Right atrium auricular region (tissue), 2 donors: ENCODE measurements around the gene CD4. TPM values are rescaled to one million over a fixed set of nuclear protein-coding genes. Genes with fewer than 3 reads are reported as not detected.

ENCODE experiments used
- DNase-seq: peaks from one replicate; pipeline ENCODE4 v3.0.0-alpha.2; 2019; ENCODE audit warnings: low spot score
- H3K27ac ChIP-seq, 2 donors: fragments of 200-600 bp; sonication (generic); 1 replicate in 1 of 2; 2 replicates in 1 of 2; pipeline ENCODE4 v1.5.1; 2016 to 2019
- H3K27me3 ChIP-seq, 2 donors: fragments of 200-600 bp; sonication (generic); one replicate each; pipeline versions ENCODE4 v1.5.1 to v1.6.0; 2017 to 2019
- H3K36me3 ChIP-seq: fragments of 200-600 bp; sonication (generic); one replicate; pipeline ENCODE4 v1.5.1; 2016
- H3K4me1 ChIP-seq, 2 donors: fragments of 200-600 bp; sonication (generic); one replicate each; pipeline versions ENCODE4 v1.5.1 to v1.6.0; 2017 to 2019
- H3K4me3 ChIP-seq, 2 donors: fragments of 200-600 bp; sonication (generic); 1 replicate in 1 of 2; 2 replicates in 1 of 2; pipeline ENCODE4 v1.5.1; 2017 to 2019; ENCODE audit warnings: mild to moderate bottlenecking in 1 of 2, moderate library complexity in 1 of 2
- H3K9me3 ChIP-seq, 2 donors: fragments of 200-600 bp; sonication (generic); one replicate each; pipeline ENCODE4 v1.5.1; 2019
- CTCF ChIP-seq, 2 donors: fragments of 200-600 bp; sonication (generic); IDR thresholded peaks; one replicate each; pipeline ENCODE4 v1.5.1; 2019; ENCODE audit warnings: antibody characterized with exemption in 2 of 2
- total RNA-seq, 2 donors: library from RNA; depleted of rRNA; stranded (reverse); fragments of >200 nt; gene quantifications; one replicate each; pipeline ENCODE4 v1.1.0, GENCODE V29; 2016

CD4 gene
- total RNA-seq, 2 donors from 2014 or later, result 3.2 to 7.3 TPM

- DNase-seq, result peak; percentile 96
- Histone ChIP-seq H3K9me3 (no peaks in the 10 kb centered on the region), H3K4me3 (peak overlapping the region; percentile 12 to 47), H3K4me1 (peaks cover 0 to 18% of the 10 kb centered on the region in 2 donors), H3K36me3 (no peaks in the 10 kb centered on the region), H3K27me3 (no peaks in the 10 kb centered on the region), H3K27ac (peak overlapping the region; percentile 54 to 69)
- TF ChIP-seq CTCF (IDR thresholded peaks at IDR 0.05), result peak; percentile 89 to 97
These were observed 10.5 kb upstream of the CD4 start for GRCh38 chr12:6778574-6779550.

- Histone ChIP-seq H3K4me1 (peaks cover 0 to 15% of the 10 kb centered on the region in 2 donors), H3K36me3 (no peaks in the 10 kb centered on the region), H3K27me3 (no peaks in the 10 kb centered on the region), H3K4me3 (no peak overlapping the region), H3K27ac (no peak overlapping the region), H3K9me3 (no peaks in the 10 kb centered on the region)
- no peak for DNase-seq
- no peak for TF ChIP-seq CTCF (IDR thresholded peaks at IDR 0.05)
These were observed 9.5 kb upstream of the CD4 start for GRCh38 chr12:6779708-6780432.

- Histone ChIP-seq H3K4me1 (peaks cover 0 to 15% of the 10 kb centered on the region in 2 donors), H3K27ac (no peak overlapping the region), H3K9me3 (no peaks in the 10 kb centered on the region), H3K27me3 (no peaks in the 10 kb centered on the region), H3K4me3 (no peak overlapping the region), H3K36me3 (no peaks in the 10 kb centered on the region)
- no peak for DNase-seq
- TF ChIP-seq CTCF (IDR thresholded peaks at IDR 0.05), result no peak
These were observed 8.8 kb upstream of the CD4 start for GRCh38 chr12:6780573-6780972.

- Histone ChIP-seq H3K27me3 (no peaks in the 10 kb centered on the region), H3K27ac (no peak overlapping the region), H3K36me3 (no peaks in the 10 kb centered on the region), H3K9me3 (no peaks in the 10 kb centered on the region), H3K4me3 (no peak overlapping the region), H3K4me1 (peaks cover 0 to 15% of the 10 kb centered on the region in 2 donors)
- DNase-seq, result no peak
- TF ChIP-seq CTCF (IDR thresholded peaks at IDR 0.05), result no peak
These were observed 7.2 kb upstream of the CD4 start for GRCh38 chr12:6782119-6782518.

GRCh38 chr12:6782850-6783566 lies 6.3 kb upstream of the CD4 start:
- no peaks in the 10 kb centered on the region for H3K27me3 ChIP-seq
- H3K4me3 ChIP-seq, result no peak overlapping the region
- no peak overlapping the region for H3K27ac ChIP-seq
- H3K4me1 ChIP-seq, result peaks cover 0 to 11% of the 10 kb centered on the region in 2 donors
- no peak for DNase-seq
- TF ChIP-seq CTCF (IDR thresholded peaks at IDR 0.05), result no peak
- H3K9me3 ChIP-seq, result no peaks in the 10 kb centered on the region
- no peaks in the 10 kb centered on the region for H3K36me3 ChIP-seq
